SK-N-SH (cell line): ENCODE results near the gene SEPTIN12. TPM values are rescaled to one million over a fixed set of nuclear protein-coding genes. Genes with fewer than 3 reads are reported as not detected.

ENCODE experiments used
- CTCF ChIA-PET: fragments of 300-600, 350-600 bp; formaldehyde crosslinking; extraction: SDS; loops from one replicate; lab custom pipeline; 2021; lab: Yijun Ruan, JAX
- POLR2A ChIA-PET: fragments of 350-600 bp; sonication (Branson Sonifier 250); formaldehyde crosslinking; extraction: SDS; loops from one replicate; lab custom pipeline; 2020; ENCODE audit warnings: antibody characterized with exemption, inconsistent platforms; lab: Yijun Ruan, JAX
- DNase-seq: peaks from one replicate; pipeline ENCODE4 v3.0.0; 2012
- H2AFZ ChIP-seq: fragments of 200-600 bp; sonication (generic); 2 replicates; pipeline ENCODE4 v1.8.1; 2016; ENCODE audit warnings: antibody characterized with exemption, mild to moderate bottlenecking, low read depth
- H3F3A ChIP-seq: fragments of 200-600 bp; sonication (generic); replicated peaks from 2 replicates; pipeline ENCODE3; 2016; ENCODE audit warnings: antibody characterized with exemption, mild to moderate bottlenecking; ENCODE audit not compliant: insufficient read depth
- H3K27ac ChIP-seq, 2 experiments: fragments of 200-500 bp in 1 of 2; fragments of 200-600 bp in 1 of 2; sonication (Bioruptor generic) in 1 of 2; sonication (generic), shearing (Covaris generic) in 1 of 2; 2 replicates each; pipeline versions ENCODE4 v1.5.1 to v1.6.1; 2014 to 2016; ENCODE audit warnings: low read depth in 2 of 2, inconsistent platforms in 1 of 2, low read length in 1 of 2, mild to moderate bottlenecking in 1 of 2, mixed read lengths in 1 of 2
- H3K27me3 ChIP-seq: fragments of 200-600 bp; sonication (generic), shearing (Covaris generic); 2 replicates; pipeline ENCODE4 v1.6.1; 2016; ENCODE audit warnings: mixed run types; ENCODE audit not compliant: insufficient read depth
- H3K36me3 ChIP-seq, 2 experiments: fragments of 200-500 bp in 1 of 2; fragments of 200-600 bp in 1 of 2; sonication (Bioruptor generic) in 1 of 2; sonication (generic) in 1 of 2; replicated peaks in 1 of 2; 2 replicates each; pipeline versions ENCODE3 to v1.5.1; 2014 to 2016; ENCODE audit warnings: low read length in 1 of 2, mild to moderate bottlenecking in 1 of 2; ENCODE audit not compliant: insufficient read depth in 2 of 2, control insufficient read depth in 1 of 2
- H3K4me1 ChIP-seq, 2 experiments: fragments of 200-500 bp in 1 of 2; fragments of 200-600 bp in 1 of 2; sonication (Bioruptor generic) in 1 of 2; sonication (generic), shearing (Covaris generic) in 1 of 2; 2 replicates each; pipeline versions ENCODE4 v1.5.1 to v1.6.1; 2014 to 2016; ENCODE audit warnings: low read depth in 1 of 2, low read length in 1 of 2, mixed run types in 1 of 2; ENCODE audit not compliant: insufficient read depth in 2 of 2, control insufficient read depth in 1 of 2
- H3K4me2 ChIP-seq: fragments of 200-600 bp; sonication (generic), shearing (Covaris generic); 2 replicates; pipeline ENCODE4 v1.6.1; 2017; ENCODE audit warnings: mixed run types
- H3K4me3 ChIP-seq, 2 experiments: fragments of 200-500 bp in 1 of 2; fragments of 200-600 bp in 1 of 2; sonication (Bioruptor generic) in 1 of 2; sonication (generic), shearing (Covaris generic) in 1 of 2; 2 replicates each; pipeline versions ENCODE4 v1.5.1 to v1.8.1; 2014 to 2016; ENCODE audit warnings: low read depth in 2 of 2, inconsistent platforms in 1 of 2, low read length in 1 of 2, mild to moderate bottlenecking in 1 of 2, mixed read lengths in 1 of 2, moderate library complexity in 1 of 2
- H3K79me2 ChIP-seq: fragments of 200-600 bp; sonication (generic); 2 replicates; pipeline ENCODE4 v1.8.1; 2017; ENCODE audit warnings: mild to moderate bottlenecking; ENCODE audit not compliant: insufficient read depth
- H3K9ac ChIP-seq: fragments of 200-600 bp; sonication (generic); 2 replicates; pipeline ENCODE4 v1.6.1; 2017; ENCODE audit warnings: mixed run types
- H3K9me2 ChIP-seq: fragments of 200-600 bp; sonication (generic); 2 replicates; pipeline ENCODE4 v1.6.1; 2017; ENCODE audit warnings: mixed run types
- H3K9me3 ChIP-seq: fragments of 200-600 bp; sonication (generic); 2 replicates; pipeline ENCODE4 v1.6.1; 2017; ENCODE audit warnings: mixed run types, mild to moderate bottlenecking, moderate library complexity
- H4K20me1 ChIP-seq: fragments of 200-600 bp; sonication (generic); 2 replicates; pipeline ENCODE4 v1.6.1; 2017; ENCODE audit warnings: mild to moderate bottlenecking, mixed run types; ENCODE audit not compliant: insufficient read depth
- CTCF ChIP-seq: fragments of 200-600 bp; sonication (generic); IDR thresholded peaks from 2 replicates; pipeline ENCODE4 v1.6.1; 2017; ENCODE audit warnings: antibody characterized with exemption, mild to moderate bottlenecking, moderate library complexity
- FOSL2 ChIP-seq: IDR thresholded peaks from 2 replicates; pipeline ENCODE4 v1.4.0; 2012; ENCODE audit warnings: low read depth, mild to moderate bottlenecking, moderate library complexity, borderline replicate concordance
- GABPA ChIP-seq: IDR thresholded peaks from 2 replicates; pipeline ENCODE4 v1.4.0; 2012; ENCODE audit warnings: low read depth, mild to moderate bottlenecking
- GATA2 ChIP-seq: sonication (generic); formaldehyde crosslinking; IDR thresholded peaks from 2 replicates; pipeline ENCODE4 v1.5.0; 2020; ENCODE audit warnings: mild to moderate bottlenecking, missing genetic modification reagents
- JUND ChIP-seq: IDR thresholded peaks from 2 replicates; pipeline ENCODE4 v1.4.0; 2012
- PBX3 ChIP-seq: IDR thresholded peaks from 2 replicates; pipeline ENCODE4; 2012
- POLR2AphosphoS5 ChIP-seq: IDR thresholded peaks from 2 replicates; pipeline ENCODE4 v1.6.1; 2012; ENCODE audit warnings: low read depth, low read length
- RFX5 ChIP-seq: IDR thresholded peaks from 2 replicates; pipeline ENCODE4 v1.6.1; 2012; ENCODE audit warnings: mild to moderate bottlenecking, improper control_type of control experiment, low read length
- TAF1 ChIP-seq: IDR thresholded peaks from 2 replicates; pipeline ENCODE4 v1.6.1; 2012; ENCODE audit warnings: low read depth, mild to moderate bottlenecking, low read length, moderate library complexity, borderline replicate concordance
- TEAD4 ChIP-seq: IDR thresholded peaks from 2 replicates; pipeline ENCODE4 v1.4.0; 2012; ENCODE audit warnings: mild to moderate bottlenecking, borderline replicate concordance; ENCODE audit not compliant: insufficient read depth
- USF2 ChIP-seq: fragments of 150-350 bp; IDR thresholded peaks from 2 replicates; pipeline ENCODE4 v1.6.1; 2017; ENCODE audit warnings: antibody characterized with exemption, low read length, low read depth, borderline replicate concordance
- YY1 ChIP-seq: IDR thresholded peaks from 2 replicates; pipeline ENCODE4 v1.4.0; 2012; ENCODE audit warnings: low read depth, mild to moderate bottlenecking
- ZBTB33 ChIP-seq: IDR thresholded peaks from 2 replicates; pipeline ENCODE4 v1.4.0; 2012; ENCODE audit warnings: low read depth, borderline replicate concordance
- WGBS: methylation state at CpG from one replicate; pipeline ENCODE4 v1.1.6; 2017; ENCODE audit warnings: low lambda C conversion rate; 5-methylcytosine and 5-hydroxymethylcytosine counted together
- polyA plus RNA-seq, 3 experiments: library from polyadenylated mRNA; depleted of rRNA; stranded (reverse); fragments of >200 nt; gene quantifications; 2 replicates each; pipeline ENCODE4 v1.2.3, GENCODE V29; 2012

Gene SEPTIN12
- polyA plus RNA-seq, 1 of the 3 experiments (the other 2 are of a cell fraction), result 0.07 TPM

- DNase-seq, result no peak
- Histone ChIP-seq H3K79me2 (no peaks in the 10 kb centered on the region), H3K9ac (no peak overlapping the region), H4K20me1 (no peaks in the 10 kb centered on the region), H3K27ac (no peak overlapping the region), H3K36me3 (peaks cover 12 to 35% of the 10 kb centered on the region in 2 experiments), H3K4me1 (no peaks in the 10 kb centered on the region; a peak in 1 of 4 replicates), H3K27me3 (no peaks in the 10 kb centered on the region), H3F3A (no peaks in the 10 kb centered on the region), H3K9me3 (no peaks in the 10 kb centered on the region), H3K4me2 (no peak overlapping the region)
- POLR2A ChIA-PET, result interaction anchor here (0.6 to 1.3 kb wide), 2 partner anchors 15 to 29 kb away, joined by 4 to 5 read pairs; partner anchors contain the start of genes ANKS3 and DNAAF8
- 96% methylated on average over 6 of the region's 10 CpGs for WGBS
- TF ChIP-seq GATA2 (CRISPR knock-in tag) (no peak), YY1 (no peak)
- TF ChIP-seq, all 33 proteins: peak for 0
- Histone ChIP-seq H3K9me2 (no peaks in the 10 kb centered on the region), H3K4me3 (no peak overlapping the region), H2AFZ (no peak overlapping the region)
- CTCF ChIA-PET, result no interaction called here
These were observed 38.4 kb downstream of the SEPTIN12 start for GRCh38 chr16:4749700-4750257.

- TF ChIP-seq POLR2AphosphoS5 (no peak), ZBTB33 (no peak), USF2 (no peak), PBX3 (no peak), FOSL2 (no peak), TAF1 (no peak), GABPA (no peak), TEAD4 (no peak), RFX5 (no peak), CTCF (no peak), JUND (no peak)
- H3K9me3 ChIP-seq, result no peaks in the 10 kb centered on the region
- H2AFZ ChIP-seq, result no peak overlapping the region
- no peaks in the 10 kb centered on the region for H3K79me2 ChIP-seq
- no peak overlapping the region for H3K9ac ChIP-seq
- no peak overlapping the region for H3K4me2 ChIP-seq
- no peak overlapping the region for H3K27ac ChIP-seq
- H3K4me3 ChIP-seq, result no peak overlapping the region
- no peak for DNase-seq
- no peaks in the 10 kb centered on the region for H3K9me2 ChIP-seq
- H3K36me3 ChIP-seq, result peaks cover 9 to 31% of the 10 kb centered on the region in 2 experiments
- CTCF ChIA-PET, result no interaction called here
- no peaks in the 10 kb centered on the region for H3F3A ChIP-seq
- H3K27me3 ChIP-seq, result no peaks in the 10 kb centered on the region
- H3K4me1 ChIP-seq, result no peaks in the 10 kb centered on the region; a peak in 1 of 4 replicates
- POLR2A ChIA-PET, result interaction anchor here (1.1 kb wide), 1 partner anchor 14 kb away, joined by 3 read pairs; no protein-coding TSS in a partner anchor
- no peaks in the 10 kb centered on the region for H4K20me1 ChIP-seq
- 93% methylated on average over 8 of the region's 16 CpGs for WGBS
These were observed 39.3 kb downstream of the SEPTIN12 start for GRCh38 chr16:4748682-4749411.
